GM10266 (cell line): ENCODE measurements around the gene LRRC41.
"Not testable (repeated sequence)": the region's sequence is repeated elsewhere in the genome, so short reads cannot be mapped to it uniquely, and the experiment has no call there.

ENCODE experiments used
- DNase-seq: peaks from one replicate; pipeline ENCODE4 v3.0.0; 2012; ENCODE audit errors: extremely low spot score
- TF ChIP-seq, protein P1 (sequence below): IDR thresholded peaks from 2 replicates; pipeline ENCODE4 v1.5.1; 2012; ENCODE audit warnings: mild to moderate bottlenecking, low read depth; ENCODE audit not compliant: control insufficient read depth, insufficient read depth; ENCODE audit errors: missing control alignments

Gene LRRC41

DNA sequence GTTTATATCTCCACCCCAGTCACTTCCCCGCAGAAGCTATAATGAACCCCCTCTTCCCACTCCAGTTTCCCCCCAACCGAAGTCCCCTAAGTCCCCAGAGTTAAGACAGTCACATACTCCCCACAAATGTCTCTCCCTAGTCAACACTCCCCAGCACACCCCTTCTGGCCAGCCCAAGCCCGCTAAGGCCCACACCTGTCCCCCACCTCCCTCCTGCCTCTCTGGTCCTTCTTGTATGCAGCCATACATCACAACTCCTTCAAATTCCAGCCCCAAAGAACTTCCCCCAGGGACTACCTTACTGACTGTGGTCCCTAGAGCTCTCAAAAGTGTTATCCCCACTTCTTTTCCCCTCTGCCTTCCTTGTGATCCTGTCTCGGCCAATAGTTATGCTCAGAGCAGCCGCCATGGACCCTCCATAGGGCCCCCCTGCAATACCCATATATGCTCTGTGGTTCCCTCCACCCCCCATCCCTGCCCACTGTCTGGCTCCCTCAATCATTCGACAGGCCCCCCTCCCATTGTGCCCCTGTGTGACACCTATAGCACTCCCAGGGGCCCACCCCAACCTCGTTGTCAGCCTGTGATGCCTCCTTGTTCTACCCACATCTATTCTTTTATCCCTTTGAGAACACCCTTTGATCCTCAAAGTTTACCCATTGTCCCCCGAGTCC lies 39.4 kb upstream of the LRRC41 start:
- TF ChIP-seq, protein P1, sequence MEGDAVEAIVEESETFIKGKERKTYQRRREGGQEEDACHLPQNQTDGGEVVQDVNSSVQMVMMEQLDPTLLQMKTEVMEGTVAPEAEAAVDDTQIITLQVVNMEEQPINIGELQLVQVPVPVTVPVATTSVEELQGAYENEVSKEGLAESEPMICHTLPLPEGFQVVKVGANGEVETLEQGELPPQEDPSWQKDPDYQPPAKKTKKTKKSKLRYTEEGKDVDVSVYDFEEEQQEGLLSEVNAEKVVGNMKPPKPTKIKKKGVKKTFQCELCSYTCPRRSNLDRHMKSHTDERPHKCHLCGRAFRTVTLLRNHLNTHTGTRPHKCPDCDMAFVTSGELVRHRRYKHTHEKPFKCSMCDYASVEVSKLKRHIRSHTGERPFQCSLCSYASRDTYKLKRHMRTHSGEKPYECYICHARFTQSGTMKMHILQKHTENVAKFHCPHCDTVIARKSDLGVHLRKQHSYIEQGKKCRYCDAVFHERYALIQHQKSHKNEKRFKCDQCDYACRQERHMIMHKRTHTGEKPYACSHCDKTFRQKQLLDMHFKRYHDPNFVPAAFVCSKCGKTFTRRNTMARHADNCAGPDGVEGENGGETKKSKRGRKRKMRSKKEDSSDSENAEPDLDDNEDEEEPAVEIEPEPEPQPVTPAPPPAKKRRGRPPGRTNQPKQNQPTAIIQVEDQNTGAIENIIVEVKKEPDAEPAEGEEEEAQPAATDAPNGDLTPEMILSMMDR: no peak

DNA sequence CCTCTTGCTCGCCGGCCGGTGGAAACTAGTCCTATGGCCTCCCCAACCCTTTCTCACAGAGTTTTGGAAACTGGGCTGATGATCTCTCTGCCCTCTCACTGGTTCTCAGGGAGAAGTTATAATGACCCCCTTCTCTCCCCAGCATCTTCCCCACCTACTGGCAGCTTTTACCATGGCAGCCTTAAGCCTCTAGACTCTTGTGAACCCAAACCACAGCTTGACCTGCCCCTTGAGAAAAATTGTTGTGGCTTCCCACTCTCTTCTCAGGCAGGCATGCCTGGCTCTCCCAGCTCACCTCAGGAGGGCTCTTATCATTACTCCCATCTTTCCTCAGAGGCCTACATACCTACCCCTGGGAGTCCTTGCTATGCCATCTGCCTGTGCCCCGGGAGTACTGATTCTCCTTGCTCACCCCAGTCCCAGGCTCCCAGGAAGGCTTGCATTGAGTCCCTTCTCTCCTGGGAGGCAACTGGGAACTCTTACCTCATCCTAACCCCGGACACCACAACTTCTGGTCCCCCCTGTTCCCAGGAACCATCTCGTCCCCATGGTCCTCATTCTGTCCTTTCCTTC lies 38.8 kb upstream of the LRRC41 start:
- peak; percentile 42 for DNase-seq
- TF ChIP-seq, protein P1: peak; percentile 36

More for the DNA sequence above, 39.4 kb upstream of the LRRC41 start:
- DNase-seq: no peak

DNA sequence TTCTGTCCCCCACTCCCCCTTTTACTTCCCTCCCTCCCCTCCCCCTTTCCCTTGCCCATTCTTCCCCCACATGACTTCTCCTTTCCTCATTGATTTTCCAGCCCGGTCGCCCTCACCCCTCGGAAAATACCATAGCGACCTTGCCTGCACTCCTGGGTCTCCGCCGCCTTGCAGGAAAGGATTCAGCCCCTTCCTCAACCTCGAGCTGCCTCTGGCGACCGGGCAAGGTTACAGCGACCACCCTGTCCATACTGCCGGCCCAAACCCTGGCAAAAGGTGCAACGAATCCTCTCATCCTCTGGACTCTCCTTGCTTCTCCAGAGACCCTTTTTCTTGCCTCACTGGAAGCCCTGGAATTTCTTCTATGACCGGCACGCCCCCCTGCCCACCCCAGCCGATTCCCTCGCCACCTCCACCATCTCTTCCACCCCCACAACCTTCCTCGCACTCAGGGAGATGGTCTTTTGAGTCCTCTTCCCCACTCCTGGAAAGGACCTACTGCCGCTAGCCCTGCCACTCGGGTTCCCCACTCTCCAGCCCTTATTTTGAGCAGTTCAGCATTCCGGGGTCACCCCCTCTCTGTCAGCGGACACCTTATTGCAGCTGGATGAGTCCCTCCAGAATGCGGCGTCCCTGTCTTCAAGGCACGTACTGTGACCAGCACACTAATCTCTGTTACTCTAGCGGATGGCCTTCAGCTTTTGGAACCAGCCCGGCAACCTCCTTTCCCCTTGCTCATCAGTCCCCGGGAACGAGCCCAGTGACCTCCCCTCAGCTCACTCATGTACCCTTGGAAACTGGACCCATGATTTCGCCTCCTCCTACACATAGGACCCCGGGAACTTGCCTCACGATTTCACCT lies 38.0 kb upstream of the LRRC41 start:
- TF ChIP-seq, protein P1: no peak
- DNase-seq: no peak

DNA sequence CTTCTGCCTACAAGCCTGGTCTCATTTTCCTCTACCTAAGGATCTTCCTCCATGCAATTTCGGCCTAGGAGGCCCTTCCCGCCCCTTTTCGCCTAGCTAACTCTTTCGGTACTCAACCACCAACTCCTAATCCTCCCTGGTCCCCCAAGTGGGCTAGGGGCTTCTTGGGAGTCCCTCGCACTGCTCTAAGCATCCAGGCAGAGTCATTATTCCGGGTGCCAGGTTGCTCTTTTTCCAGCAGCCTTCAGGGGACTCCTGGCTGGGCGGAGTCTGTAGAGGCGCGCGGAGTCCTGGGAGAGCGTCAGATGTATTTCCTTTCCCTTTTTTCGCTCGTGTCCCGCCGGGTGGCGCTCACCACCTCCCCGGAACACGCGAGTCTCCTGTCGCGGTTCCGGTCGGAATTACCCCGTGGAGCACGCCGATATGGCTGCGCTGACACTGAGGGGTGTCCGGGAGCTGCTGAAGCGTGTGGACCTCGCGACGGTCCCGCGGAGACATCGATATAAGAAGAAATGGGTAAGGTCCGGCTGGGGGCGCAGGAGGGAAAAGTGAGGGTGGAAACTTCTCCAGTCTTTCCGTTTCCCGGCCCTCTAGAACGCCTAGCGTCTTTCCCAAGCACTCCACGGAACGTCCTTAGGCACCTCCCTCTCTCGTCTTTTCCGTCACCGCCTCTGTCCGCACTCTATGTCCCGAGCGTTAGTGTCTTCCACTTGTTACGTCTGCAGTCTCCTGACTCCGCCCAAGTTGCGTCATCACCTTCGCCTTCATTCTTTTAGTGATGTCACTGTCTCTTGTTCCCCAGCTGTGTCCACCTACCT lies 37.2 kb upstream of the LRRC41 start, which contains the start of gene NSUN4:
Gene NSUN4 (plus strand): TSS at position 404 of the 818 bp plus-strand sequence. CDS start 20 bp downstream, at position 424.
- TF ChIP-seq, protein P1: peak; percentile 83

DNA sequence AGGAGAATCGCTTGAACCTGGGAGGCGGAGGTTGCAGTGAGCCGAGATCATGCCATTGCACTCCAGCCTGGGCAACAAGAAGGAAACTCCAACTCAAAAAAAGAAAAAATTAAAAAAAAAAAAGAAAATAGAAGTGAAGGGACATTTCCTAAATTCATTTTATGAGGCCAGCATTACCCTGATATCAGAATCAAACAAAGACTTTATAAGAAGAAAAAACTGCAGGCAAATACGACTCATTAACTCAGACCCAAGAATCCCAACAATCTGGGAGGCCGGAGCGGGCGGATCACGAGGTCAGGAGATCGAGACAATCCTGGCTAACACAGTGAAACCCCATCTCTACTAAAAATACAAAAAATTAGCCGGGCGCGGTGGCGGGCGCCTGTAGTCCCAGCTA lies 34.0 kb upstream of the LRRC41 start:
- DNase-seq: not testable (repeated sequence)

More for the DNA sequence above, 37.2 kb upstream of the LRRC41 start, which contains the start of gene NSUN4:
- DNase-seq: peak; percentile 69

DNA sequence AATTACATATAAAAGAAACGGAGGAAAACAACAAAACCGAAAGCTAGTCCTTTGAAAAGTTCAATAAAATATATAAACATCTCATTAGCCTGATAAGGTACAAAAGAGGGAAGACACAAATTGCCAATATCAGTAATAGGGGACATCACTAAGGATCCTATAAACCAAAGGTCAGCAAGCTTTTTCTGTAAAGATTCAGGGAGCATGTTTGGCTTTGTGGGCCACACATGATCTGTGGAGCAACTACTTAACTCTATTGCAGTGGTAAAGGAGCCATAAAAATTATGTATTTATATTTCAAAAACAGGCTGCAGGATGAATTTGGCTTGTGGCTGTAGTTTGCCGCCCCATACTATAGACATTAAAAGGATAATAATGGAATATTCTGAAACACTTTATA lies 31.7 kb upstream of the LRRC41 start:
- no peak for DNase-seq
- TF ChIP-seq, protein P1: no peak

DNA sequence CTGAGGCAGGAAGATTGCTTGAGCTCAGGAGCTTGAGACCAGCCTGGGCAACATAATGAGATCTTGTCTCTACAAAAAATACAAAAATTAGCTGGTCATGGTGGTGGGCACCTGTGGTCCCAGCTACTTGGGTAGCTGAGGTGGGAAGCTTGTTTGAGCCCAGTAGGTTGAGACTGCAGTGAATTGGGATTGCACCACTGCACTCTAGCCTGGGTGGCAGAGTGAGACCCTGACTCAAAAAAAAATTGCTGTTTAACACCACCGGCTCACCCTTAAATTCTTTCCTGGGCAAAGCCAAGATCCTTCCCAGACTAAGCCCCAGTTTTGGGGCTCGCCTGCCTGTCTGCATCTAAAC lies 30.6 kb upstream of the LRRC41 start:
- no peak for DNase-seq
- TF ChIP-seq, protein P1: no peak
